SHP77 (cell line): ENCODE measurements around the gene TRDMT1.

Source experiments
- DNase-seq, 2 experiments: peaks; one replicate each; lab custom pipeline; 2025; lab: John Stamatoyannopoulos, UW

TRDMT1 gene

DNA sequence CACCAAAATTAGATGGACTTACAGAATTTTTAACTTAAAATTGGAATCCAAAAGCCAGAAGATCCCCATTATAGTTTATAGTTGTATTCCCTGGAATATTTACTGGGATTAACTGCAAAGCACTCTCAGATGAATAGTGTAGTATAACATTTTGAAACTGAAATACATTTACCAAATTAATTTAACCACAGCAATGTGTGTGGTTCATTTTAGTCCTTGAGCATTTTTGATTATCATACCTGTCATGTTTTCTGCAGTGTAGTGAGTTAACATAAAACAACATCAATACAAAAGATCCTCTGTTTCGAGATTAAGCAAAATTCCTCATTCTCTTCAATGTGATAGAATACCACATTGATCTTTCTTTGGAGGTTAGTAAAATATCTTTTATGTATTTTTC is 30.3 kb upstream of the TRDMT1 start:
- DNase-seq: no peak

DNA sequence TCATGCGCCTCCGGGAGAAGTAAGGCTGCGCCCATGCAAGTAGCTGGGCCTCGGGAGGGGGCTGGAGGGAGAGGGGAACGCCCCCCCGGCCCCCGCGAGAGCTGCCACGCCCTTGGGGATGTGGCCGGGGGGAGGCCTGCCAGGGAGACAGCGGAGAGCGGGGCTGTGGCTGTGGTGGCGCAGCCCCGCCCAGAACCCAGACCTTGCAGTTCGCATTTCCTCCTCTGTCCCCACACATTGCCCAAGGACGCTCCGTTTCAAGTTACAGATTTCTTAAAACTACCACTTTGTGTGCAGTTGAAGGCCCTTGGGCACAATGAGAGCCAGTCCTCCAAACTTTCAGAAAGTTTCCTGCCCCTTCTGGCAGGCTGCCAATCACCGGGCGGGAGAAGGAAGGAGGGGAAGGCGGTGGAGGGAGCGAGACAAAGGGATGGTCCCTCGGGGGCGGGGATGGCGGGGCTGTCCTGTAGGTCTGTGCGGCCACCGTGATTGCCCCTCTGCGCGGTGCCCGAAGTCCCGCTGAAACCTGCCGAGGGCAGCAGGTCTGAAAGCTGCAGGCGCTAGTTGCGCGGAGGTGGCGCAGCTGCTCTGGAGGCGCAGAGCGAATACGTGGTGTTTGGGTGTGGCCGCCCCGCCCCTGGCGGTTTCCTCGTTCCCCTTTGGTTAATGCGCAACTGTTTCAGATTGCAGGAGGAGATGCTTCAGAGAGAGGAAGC is 28.7 kb upstream of the TRDMT1 start:
- peak; percentile 47 to 70 for DNase-seq

DNA sequence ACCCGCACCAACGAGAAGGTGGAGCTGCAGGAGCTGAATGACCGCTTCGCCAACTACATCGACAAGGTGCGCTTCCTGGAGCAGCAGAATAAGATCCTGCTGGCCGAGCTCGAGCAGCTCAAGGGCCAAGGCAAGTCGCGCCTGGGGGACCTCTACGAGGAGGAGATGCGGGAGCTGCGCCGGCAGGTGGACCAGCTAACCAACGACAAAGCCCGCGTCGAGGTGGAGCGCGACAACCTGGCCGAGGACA is 28.2 kb upstream of the TRDMT1 start:
- DNase-seq: no peak

DNA sequence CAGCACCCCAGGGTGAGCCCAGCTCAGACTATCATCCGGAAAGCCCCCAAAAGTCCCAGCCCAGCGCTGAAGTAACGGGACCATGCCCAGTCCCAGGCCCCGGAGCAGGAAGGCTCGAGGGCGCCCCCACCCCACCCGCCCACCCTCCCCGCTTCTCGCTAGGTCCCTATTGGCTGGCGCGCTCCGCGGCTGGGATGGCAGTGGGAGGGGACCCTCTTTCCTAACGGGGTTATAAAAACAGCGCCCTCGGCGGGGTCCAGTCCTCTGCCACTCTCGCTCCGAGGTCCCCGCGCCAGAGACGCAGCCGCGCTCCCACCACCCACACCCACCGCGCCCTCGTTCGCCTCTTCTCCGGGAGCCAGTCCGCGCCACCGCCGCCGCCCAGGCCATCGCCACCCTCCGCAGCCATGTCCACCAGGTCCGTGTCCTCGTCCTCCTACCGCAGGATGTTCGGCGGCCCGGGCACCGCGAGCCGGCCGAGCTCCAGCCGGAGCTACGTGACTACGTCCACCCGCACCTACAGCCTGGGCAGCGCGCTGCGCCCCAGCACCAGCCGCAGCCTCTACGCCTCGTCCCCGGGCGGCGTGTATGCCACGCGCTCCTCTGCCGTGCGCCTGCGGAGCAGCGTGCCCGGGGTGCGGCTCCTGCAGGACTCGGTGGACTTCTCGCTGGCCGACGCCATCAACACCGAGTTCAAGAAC is 27.7 kb upstream of the TRDMT1 start:
- no peak for DNase-seq

DNA sequence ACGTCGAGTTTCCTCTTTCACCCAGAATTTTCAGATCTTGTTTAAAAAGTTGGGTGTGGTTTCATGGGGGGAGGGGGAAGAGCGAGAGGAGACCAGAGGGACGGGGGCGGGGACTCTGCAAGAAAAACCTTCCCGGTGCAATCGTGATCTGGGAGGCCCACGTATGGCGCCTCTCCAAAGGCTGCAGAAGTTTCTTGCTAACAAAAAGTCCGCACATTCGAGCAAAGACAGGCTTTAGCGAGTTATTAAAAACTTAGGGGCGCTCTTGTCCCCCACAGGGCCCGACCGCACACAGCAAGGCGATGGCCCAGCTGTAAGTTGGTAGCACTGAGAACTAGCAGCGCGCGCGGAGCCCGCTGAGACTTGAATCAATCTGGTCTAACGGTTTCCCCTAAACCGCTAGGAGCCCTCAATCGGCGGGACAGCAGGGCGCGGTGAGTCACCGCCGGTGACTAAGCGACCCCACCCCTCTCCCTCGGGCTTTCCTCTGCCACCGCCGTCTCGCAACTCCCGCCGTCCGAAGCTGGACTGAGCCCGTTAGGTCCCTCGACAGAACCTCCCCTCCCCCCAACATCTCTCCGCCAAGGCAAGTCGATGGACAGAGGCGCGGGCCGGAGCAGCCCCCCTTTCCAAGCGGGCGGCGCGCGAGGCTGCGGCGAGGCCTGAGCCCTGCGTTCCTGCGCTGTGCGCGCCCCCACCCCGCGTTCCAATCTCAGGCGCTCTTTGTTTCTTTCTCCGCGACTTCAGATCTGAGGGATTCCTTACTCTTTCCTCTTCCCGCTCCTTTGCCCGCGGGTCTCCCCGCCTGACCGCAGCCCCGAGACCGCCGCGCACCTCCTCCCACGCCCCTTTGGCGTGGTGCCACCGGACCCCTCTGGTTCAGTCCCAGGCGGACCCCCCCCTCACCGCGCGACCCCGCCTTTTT is 26.9 kb upstream of the TRDMT1 start, which contains the start of gene VIM:
TSS of gene VIM (plus strand) at position 151 of the 925 bp plus-strand sequence. CDS start 1,182 bp downstream, outside the sequence.
- DNase-seq: no peak

DNA sequence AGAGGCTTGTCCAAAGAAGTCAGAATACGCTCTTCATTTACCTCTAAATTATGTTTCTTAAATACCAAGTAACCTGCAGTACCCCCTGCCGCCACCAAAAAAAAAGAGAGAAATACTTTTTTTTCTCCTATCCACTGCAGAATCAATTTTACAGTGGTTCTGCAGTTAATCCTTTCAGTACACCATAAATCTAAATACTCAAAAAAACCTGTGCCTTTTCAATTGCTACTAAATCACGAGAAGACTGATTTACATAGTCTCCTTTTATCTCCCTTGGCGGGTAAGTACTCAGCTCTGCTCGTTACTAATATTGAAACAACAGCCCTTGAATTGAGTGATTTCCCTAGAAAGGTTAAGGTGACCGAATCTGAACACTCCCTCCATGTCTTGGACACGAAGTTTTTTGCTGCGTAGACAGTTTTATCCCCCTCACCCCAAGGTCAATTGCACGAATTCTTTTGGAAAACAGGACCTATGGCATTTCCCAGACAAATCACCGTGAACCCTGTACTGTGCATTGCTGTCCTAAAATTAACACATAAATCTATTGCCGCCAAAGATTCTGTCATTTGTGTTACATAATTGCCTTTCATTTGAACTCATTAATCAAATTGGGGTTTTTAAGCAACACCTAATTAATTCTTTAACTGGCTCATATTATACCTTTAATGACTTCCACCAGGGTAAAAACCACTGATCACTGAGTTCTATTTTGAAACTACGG is 26.1 kb upstream of the TRDMT1 start:
- no peak for DNase-seq

DNA sequence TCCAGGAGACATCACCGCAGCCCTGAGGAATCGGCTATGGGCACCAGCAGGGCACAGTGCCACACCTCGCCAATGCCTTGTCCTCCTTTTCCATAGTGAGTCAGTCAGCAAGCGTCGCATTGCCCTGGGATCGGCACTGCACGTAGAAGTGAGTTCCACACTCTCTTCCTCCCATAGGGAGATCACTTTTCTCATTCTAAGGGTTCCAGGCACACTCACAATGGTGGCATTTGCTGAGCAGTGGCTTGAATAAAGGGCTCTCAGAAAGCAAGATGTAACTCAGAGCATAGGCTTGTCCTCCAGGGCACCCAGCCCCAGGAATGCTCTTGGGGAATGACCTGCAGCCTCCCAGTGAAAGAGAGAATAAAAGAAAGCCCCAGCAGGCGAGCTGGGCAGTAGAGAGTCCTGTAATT is 25.4 kb upstream of the TRDMT1 start:
- DNase-seq: no peak

DNA sequence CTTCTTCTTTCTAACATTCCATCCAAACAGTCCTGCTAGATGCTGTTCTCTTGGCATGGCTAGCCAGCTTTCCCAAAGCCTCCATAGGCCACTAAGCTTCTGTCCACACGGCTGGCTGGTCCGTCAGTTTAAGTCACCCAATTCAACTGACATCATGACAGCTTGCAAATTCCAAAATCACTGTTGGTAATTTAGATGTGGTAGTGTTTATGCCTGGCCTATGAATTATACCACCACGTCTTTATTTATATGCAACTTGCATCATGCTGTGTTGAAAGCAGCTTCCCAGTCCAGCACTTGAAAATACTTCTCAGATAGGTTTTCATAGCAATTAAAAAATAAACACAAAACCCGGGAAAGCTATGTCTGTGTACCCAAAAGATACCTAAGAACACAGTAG is 24.3 kb upstream of the TRDMT1 start:
- DNase-seq: no peak

DNA sequence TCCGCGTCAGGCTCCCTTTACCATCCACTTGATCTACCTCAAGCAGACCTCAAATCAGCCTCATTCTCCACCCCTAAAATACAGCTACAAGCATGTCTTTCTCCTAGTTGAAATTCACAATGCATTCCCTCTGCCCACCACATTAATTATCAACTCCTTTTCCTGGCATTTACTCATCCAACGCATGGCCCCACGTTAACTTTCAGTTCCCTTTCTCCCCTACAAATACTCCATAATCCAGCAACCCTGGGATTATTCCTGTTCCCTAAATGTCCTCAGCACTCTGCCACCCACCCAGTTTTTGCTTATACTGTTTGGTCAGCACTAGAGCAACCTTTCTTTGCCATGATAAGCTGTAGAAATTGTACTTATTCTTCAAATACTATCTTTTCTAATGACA is 20.9 kb upstream of the TRDMT1 start:
- no peak for DNase-seq

DNA sequence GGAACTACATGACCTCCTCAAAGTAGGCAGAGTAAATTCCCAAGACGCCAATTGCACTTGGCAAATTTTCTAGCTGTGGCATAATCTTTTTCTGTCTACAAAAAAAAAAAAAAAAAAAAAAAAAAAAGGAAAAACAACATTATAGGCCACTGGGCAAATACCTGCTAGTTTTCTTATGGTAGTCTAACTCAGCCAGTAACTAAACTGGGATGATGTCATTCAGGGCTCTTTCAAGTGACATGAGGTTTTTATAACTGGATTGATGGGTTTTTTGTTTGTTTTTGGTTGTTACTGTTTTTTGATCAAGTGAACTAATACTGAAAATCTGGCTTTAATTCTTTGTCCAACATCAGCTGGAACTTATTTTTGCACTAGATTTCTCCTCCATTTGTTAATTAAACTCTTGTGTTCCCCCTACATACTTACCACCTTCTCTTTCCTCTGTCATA is 19.2 kb upstream of the TRDMT1 start:
- DNase-seq: peak in 1 of 2 experiments; percentile 21

DNA sequence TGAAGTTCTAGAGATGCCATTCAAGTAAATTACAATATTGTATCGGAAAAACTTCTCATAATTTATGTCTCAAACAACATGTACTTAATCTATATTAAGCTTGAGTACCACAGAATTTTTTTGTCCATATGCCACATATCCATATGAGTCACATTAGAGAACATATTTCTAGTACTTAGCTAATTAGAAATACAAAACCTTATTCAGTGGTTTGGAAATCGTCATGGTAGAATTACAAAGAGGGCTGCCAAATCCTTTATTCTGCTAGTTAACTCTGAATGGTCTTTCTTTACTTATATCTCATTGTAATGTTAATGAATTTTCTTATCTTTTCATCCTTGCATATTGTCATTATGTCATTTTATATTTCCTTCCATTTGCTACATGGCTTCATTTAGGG is 17.6 kb upstream of the TRDMT1 start:
- no peak for DNase-seq

DNA sequence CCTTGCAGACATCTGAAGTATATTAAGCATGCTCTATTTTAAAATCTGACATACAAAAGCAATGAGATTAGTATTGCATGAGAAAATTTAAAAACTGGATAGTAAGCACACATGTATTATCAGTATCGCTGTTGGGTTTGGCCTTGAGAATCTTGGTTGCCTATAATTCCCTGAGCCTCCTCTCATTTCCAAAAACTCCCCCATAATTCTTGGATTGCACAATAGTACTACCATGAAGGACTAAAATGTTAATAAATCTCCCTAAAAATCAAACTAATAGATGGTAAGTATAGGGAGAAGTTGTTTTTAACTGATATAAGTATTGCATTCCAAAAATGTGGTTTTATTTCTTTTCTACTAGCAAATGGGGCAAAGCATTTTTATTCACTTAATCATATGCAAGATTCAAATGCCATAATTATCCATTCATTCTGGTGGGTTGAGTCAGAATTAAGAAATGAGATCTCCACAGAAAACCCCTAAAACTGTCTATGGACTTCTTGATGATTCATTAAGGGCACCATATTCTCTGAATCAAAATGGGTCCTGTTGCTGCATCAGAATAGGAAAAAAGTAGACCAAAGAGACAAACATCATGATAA is 16.3 kb upstream of the TRDMT1 start:
- no peak for DNase-seq

DNA sequence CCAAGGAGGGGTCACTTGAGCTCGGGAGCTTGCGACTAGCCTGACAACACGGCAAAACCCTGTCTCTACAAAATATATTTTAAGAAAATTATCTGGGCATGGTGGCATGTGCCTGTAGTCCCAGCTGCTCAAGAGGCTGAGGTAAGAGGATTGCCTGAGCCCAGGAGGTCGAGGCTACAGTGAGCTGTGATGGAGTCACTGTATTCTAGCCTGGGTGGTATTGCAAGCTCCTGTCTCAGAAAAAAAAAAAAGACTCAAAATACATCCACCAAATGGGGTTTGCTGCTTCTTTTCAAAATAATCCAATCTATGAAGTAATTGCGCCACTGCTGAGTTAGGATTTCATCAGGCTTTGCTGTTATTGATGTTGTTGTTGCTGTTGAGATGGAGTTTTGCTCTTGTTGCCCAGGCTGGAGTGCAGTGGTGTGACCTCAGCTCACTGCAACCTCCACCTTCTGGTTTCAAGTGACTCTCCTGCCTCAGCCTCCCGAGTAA is 15.5 kb upstream of the TRDMT1 start:
- DNase-seq: no peak

DNA sequence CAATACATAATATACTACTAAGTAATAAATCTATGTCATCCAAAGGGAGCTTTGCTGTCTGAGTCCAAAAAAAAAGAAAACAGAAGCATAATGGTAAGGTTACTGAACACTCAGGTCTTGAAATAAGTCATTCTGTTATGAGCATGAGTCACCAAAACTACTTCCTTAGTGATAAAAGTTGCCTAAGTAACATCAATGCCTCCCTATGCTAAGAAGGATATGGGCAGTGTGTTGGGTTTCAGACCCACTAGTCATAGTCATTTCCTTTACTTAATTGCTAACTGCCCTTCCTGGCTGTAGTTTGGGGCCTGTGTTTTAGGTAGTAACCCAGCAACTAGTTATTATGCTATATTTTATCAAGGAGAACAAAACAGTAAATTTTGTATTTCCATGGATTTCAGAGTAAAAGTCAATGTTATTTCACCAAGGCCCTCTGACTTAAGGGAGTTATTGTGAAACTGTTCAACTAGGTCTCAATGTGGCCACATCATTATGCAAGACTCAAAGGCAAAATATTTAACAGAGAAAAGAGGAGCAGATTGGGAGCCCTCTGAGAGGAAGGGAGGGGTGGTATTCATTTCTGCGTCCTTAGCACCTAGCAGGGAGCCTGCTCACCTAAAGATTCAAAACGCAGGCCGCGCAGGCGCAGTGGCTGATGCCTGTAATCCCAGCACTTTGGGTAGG is 14.9 kb upstream of the TRDMT1 start:
- no peak for DNase-seq

DNA sequence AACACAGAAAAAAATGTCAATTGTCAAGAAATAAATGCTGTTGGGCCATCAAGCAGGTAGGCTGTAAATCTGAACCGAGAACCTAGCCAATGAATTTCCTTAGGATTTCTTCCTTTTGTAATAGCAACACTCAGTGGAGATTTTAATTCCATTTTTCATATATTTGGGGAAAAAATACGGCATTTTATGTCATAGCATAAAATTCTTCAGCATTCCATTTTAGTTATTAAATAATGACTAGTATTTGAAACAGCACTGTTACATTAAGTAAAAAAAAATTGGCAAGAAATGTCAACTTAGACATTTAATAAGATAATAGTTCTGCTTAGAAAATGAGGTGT is 14.3 kb upstream of the TRDMT1 start:
- no peak for DNase-seq

DNA sequence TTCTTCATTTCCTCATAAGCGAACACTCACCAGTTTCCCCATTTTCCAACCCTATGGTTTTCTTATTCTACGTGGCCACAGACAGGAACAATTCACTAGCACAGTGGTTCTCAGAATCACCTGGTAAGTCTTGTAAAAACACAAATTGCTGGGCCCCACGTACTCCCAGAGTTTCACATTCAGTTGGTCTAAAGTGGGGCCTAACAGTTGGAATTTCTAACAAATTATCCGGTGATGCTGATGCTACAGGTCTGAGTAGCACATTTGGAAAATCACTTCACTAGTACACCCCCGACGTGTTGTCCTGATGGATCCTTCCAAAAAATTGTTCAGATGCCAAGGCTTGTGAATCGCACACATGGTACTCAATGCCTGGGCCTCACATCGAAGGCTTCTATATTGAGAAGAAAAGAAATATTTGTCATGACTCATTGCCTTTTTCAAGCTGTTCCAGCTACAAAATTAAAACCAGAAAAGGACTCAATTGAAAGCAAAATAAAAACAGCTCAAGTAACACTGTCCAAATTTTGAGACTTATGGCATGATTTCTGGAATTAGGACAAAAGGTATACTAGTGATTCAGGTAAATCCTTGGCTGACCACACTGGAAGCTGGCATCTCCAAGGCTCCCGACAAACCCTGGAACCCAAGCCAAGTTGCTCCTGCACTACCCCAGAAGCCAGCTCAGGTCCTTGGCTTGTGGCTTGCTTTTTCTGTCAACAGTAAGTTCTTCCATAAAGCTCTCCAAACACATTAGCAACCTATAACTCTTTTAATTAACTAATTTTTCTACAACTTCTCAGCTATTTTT is 13.7 kb upstream of the TRDMT1 start:
- no peak for DNase-seq

DNA sequence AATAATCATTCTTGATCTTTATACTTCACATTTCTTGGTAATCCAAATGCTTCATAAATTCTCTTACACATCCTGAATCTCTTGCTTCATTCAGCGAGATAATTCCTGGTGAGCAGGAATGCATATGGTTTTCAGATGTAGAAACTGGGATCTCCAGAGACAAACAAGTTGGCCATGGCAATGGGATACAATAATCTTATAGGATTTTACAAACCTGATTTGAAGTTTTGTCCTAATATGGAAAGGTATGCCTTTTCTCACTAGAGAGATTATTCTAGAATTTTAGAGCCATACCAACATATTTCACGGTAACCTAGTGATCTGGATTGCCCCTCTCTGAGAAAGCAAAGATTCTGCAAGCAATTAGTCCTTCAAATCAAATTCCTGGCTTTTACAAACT is 13.1 kb upstream of the TRDMT1 start:
- DNase-seq: no peak

DNA sequence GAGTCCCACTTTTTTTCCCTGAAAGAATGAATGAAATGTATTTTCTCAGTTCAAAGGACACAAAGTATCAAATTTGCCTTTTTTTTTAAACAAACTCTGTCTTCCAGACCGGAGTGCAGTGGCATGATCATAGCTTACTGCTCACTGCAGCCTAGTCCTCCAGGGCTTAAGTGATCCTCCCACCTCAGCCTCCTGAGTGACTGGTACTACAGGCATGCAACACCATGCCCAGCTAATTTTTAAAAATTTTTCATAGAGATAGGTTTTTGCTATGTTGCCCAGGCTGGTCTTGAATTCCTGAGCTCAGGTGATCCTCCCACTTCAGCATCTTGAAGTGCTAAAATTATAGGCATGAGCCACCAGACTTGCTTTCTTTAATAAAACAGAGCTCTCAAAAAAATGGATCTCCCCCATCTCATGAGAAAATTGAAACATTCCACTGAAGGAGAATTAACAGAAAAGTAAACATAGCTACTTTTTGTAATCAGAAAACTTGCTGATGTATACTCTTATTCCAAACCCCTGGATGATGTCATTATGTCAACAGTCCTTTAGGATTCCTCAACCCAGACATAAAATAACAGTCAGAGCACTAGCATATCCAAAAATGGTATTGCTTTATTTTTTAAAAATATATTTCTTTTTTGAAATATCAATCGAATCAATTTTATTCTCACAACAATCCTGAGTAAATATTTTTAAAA is 12.3 kb upstream of the TRDMT1 start:
- no peak for DNase-seq

DNA sequence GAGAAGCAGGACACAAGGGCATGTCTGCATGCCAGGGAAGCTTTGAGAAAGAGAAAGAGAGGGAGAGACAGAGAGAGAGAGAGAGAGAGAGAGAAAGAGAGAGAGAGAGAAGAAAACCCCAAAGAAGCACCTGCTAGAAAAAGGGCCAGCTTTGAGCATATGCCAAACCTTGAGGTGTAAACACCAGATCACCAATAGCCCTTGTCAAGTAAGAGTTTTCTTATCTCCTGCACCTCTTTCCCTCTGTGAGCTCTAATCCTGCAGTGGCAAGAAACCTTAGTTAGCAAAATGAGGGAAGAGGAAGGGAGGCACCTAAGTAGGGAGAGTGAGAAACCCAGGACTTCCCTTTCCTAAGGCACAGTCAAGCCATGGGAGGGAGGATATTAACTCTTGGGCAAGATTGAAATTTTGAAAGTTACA is 11.3 kb upstream of the TRDMT1 start:
- DNase-seq: no peak

DNA sequence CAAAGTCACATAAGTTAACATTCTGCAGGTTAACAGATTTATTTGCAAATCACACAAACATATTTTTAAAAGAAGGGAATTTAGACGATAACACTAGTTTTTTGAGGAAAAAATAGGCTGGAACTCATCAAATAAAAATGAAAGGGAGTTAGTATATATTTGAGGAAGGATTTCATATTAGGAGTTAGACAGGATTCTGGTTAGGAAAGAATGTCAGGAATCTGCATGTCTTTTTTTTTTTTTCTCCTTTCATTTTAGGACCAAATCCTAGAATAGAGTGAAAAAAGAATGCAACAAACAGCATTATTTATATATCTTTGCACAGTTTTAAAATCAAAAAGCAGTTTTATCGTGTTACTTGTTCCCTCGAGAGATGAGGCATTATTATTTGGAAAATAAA is 8.9 kb upstream of the TRDMT1 start:
- DNase-seq: no peak
